Tibial artery (tissue), 4 donors: ENCODE data around the gene ZNF45.

Experiments
- DNase-seq, 2 donors: peaks; one replicate each; pipeline ENCODE4 v3.0.0-alpha.2; 2019
- H3K27ac ChIP-seq, 2 donors: fragments of 200-600 bp; sonication (generic) in 1 of 2; 1 replicate in 1 of 2; 2 replicates in 1 of 2; pipeline ENCODE4 v1.5.1; 2018 to 2019; ENCODE audit warnings: mild to moderate bottlenecking in 1 of 2
- H3K27me3 ChIP-seq, 2 donors: fragments of 200-600 bp; sonication (generic) in 1 of 2; one replicate each; pipeline versions ENCODE4 v1.5.1 to v1.6.0; 2016 to 2019
- H3K36me3 ChIP-seq, 3 donors: fragments of 200-600 bp; sonication (generic) in 2 of 3; one replicate each; pipeline ENCODE4 v1.5.1; 2016 to 2019; ENCODE audit warnings: mild to moderate bottlenecking in 2 of 3
- H3K4me1 ChIP-seq, 4 donors: fragments of 200-600 bp; sonication (generic) in 2 of 4; 1 replicate in 3 of 4; 2 replicates in 1 of 4; pipeline ENCODE4 v1.5.1; 2016 to 2019
- H3K4me3 ChIP-seq, 2 donors: fragments of 200-600 bp; sonication (generic) in 1 of 2; 1 replicate in 1 of 2; 2 replicates in 1 of 2; pipeline ENCODE4 v1.5.1; 2018 to 2019; ENCODE audit warnings: mild to moderate bottlenecking in 2 of 2
- H3K9me3 ChIP-seq, 3 donors: fragments of 200-600 bp; sonication (generic) in 1 of 3; one replicate each; pipeline ENCODE4 v1.5.1; 2016 to 2019
- intact Hi-C: fragments of 100-400 bp; cut with DNase I; formaldehyde crosslinking; loops from one replicate; pipeline ENCODE4 v1.15.0; 2023; ENCODE audit warnings: low total_unique reads
- TF ChIP-seq, protein P1 (sequence below), 2 experiments: fragments of 200-600 bp in 1 of 2; fragments of 450-650 bp in 1 of 2; IDR thresholded peaks; one replicate each; pipeline ENCODE4 v1.5.1; 2017 to 2019; ENCODE audit warnings: antibody characterized with exemption in 2 of 2, mild to moderate bottlenecking in 1 of 2, moderate library complexity in 1 of 2

The ZNF45 gene

DNA sequence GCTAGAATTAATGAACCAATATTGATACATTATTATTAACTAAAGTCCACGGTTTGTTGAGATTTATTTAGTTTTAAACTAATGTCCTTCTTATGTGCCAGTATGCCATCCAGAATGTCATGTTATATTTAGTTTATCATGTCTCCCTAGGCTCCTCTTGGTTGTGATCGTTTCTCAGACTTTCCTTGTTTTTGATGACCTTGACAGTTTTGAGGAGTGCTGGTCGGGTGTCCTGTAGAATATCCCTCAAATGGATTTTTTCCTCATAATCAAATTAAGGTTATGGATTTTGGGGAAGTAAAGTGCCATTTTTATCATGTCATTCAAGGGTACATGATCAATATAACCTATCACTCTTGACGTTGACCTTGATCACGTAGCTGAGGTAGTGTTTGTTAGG is 6.1 kb upstream of the ZNF45 start:
- H3K9me3 ChIP-seq, result peaks cover 0 to 8% (median 4%) of the 10 kb centered on the region in 3 donors
- H3K27ac ChIP-seq, result no peak overlapping the region
- TF ChIP-seq, protein P1, sequence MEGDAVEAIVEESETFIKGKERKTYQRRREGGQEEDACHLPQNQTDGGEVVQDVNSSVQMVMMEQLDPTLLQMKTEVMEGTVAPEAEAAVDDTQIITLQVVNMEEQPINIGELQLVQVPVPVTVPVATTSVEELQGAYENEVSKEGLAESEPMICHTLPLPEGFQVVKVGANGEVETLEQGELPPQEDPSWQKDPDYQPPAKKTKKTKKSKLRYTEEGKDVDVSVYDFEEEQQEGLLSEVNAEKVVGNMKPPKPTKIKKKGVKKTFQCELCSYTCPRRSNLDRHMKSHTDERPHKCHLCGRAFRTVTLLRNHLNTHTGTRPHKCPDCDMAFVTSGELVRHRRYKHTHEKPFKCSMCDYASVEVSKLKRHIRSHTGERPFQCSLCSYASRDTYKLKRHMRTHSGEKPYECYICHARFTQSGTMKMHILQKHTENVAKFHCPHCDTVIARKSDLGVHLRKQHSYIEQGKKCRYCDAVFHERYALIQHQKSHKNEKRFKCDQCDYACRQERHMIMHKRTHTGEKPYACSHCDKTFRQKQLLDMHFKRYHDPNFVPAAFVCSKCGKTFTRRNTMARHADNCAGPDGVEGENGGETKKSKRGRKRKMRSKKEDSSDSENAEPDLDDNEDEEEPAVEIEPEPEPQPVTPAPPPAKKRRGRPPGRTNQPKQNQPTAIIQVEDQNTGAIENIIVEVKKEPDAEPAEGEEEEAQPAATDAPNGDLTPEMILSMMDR (IDR thresholded peaks at IDR 0.05), result no peak
- no peaks in the 10 kb centered on the region for H3K36me3 ChIP-seq
- DNase-seq, result no peak
- H3K4me1 ChIP-seq, result peaks cover 0 to under 1% (median 0%) of the 10 kb centered on the region in 4 donors
- intact Hi-C loops, result no loop called here
- no peaks in the 10 kb centered on the region for H3K27me3 ChIP-seq
- no peak overlapping the region for H3K4me3 ChIP-seq

GRCh38 chr19:43940719-43941118 is 5.6 kb upstream of the ZNF45 start:
- peaks cover 0 to 8% (median 4%) of the 10 kb centered on the region in 3 donors for H3K9me3 ChIP-seq
- no peak overlapping the region for H3K4me3 ChIP-seq
- intact Hi-C loops, result no loop called here
- peaks cover 0 to 5% (median 0%) of the 10 kb centered on the region in 4 donors for H3K4me1 ChIP-seq
- TF ChIP-seq, protein P1 (IDR thresholded peaks at IDR 0.05), result no peak
- H3K27me3 ChIP-seq, result no peaks in the 10 kb centered on the region
- H3K27ac ChIP-seq, result no peak overlapping the region
- DNase-seq, result no peak
- no peaks in the 10 kb centered on the region for H3K36me3 ChIP-seq

DNA sequence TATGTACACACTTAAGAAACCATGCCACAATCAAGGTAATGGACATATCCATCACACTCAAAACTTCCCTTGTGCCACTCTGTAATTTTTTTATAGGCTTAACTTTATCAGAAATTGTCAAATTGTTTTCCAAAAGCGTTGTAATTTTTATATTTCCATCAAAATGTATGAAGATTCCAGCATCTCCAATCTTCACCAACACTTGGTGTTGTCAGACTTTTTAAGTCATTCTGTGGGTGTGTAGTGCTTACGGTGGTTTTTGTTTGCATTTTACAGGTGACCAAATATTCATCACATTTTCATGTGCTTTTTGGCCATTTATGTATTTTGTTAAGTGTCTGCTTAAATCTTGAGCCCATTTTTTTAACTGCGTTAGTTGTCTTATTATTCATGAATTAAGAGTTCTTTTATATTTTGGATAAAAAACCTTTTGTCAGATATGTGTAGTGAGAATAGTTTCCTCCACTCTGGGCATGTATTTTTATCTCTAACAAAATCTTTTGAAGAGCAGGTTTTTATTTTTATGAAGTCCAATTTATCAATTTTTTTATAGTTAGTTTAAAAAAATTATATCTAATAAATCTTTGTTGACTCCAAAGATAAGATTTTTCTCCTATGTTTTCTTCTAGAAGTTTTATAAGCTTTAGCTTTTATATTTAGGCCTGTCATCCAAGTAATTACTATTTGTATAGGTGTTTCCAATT is 4.6 kb upstream of the ZNF45 start:
- no peaks in the 10 kb centered on the region for H3K27me3 ChIP-seq
- intact Hi-C loops, result no loop called here
- TF ChIP-seq, protein P1 (IDR thresholded peaks at IDR 0.05), result no peak

DNA sequence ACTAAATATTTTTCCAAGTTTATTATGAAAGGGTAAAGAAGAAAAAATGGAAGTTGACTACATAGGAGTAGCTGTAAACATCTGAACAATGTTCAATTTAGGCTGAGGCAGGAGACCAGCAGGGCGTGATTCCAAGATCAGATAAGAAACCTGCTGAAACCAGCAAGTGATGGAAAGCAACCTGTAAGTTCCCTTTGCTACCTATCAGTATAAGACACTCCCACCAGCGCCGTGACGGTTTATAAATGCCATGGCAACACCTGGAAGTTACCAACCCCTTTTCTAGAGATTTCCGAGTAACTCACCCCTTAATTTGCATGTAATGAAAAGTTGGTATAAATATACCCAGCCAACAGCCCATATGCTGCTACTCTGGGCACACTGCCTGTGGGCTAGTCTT is 1.1 kb upstream of the ZNF45 start:
- peaks cover 19 to 21% (median 20%) of the 10 kb centered on the region in 3 donors for H3K36me3 ChIP-seq
- no peak overlapping the region for H3K27ac ChIP-seq
- no peaks in the 10 kb centered on the region for H3K27me3 ChIP-seq
- intact Hi-C loops, result no loop called here
- H3K4me1 ChIP-seq, result peaks cover 0 to 27% (median 15%) of the 10 kb centered on the region in 4 donors
- H3K9me3 ChIP-seq, result peaks cover 0 to 8% (median 0%) of the 10 kb centered on the region in 3 donors
- TF ChIP-seq, protein P1 (IDR thresholded peaks at IDR 0.05), result no peak
- DNase-seq, result no peak
- H3K4me3 ChIP-seq, result no peak overlapping the region

More for the DNA sequence above, 4.6 kb upstream of the ZNF45 start:
- Histone ChIP-seq H3K27ac (no peak overlapping the region), H3K4me3 (no peak overlapping the region), H3K36me3 (no peaks in the 10 kb centered on the region), H3K9me3 (peaks cover 0 to 8% (median 0%) of the 10 kb centered on the region in 3 donors), H3K4me1 (peaks cover 0 to 9% (median 0%) of the 10 kb centered on the region in 4 donors)
- DNase-seq, result no peak

DNA sequence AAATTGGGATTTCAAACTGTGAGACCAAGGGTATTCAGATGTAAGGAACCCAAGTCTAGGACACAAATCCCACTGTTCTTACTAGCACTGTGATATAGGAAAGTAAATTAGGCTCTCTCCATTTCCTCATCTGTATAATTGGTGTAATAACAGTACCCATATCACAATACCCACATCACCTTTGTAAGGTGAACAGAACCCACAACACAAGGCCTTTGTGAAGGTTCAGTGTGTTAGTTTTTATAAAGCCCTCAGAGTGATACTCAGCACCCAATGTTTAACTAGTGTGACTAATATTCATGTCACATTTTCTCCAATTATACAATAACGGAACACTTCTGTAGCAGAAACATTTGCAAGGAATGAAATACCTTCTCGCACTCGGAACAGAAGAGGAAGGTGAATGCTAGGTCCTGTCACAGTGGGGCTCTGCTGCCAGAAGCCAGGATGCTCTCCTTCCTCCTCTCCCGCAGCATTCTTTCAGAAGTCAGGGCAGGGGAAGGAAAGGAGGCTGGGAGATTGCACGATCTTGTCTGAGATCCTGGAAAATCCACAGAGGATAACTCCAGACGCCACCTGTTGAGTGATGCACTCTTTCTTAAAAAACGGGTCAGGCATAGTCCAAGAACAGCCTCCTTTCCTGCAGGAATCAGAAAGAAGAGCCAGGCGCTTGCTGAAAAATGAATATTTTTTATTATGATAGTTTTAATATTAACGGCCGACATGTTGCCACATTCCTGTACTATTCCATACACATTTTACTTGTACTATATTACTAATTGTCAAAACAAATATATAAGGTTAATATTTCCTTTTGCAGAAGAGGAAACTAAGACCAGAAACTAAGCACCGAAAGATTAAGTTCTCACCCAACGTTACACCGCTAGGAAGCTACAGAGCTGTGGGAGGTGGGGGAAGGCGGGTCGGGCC is 762 bp downstream of the ZNF45 start:
- H3K36me3 ChIP-seq, result peaks cover 37 to 40% (median 39%) of the 10 kb centered on the region in 3 donors
- peak overlapping the region; percentile 69 to 89 for H3K27ac ChIP-seq
- H3K4me3 ChIP-seq, result peak overlapping the region; percentile 62 to 67
- no peaks in the 10 kb centered on the region for H3K27me3 ChIP-seq
- H3K9me3 ChIP-seq, result no peaks in the 10 kb centered on the region
- H3K4me1 ChIP-seq, result peaks cover 0 to 27% (median 15%) of the 10 kb centered on the region in 4 donors
- intact Hi-C loops, result no loop called here
- DNase-seq, result no peak
- TF ChIP-seq, protein P1 (IDR thresholded peaks at IDR 0.05), result no peak
